GM21447 (cell line): ENCODE measurements around the gene ZNF564.
"Not testable (repeated sequence)": the region's sequence is repeated elsewhere in the genome, so short reads cannot be mapped to it uniquely, and the experiment has no call there.

ENCODE experiments used
- ATAC-seq: cut with Tn5 transposase; IDR thresholded peaks from one replicate; pipeline ENCODE4 v1.9.1; 2021; ENCODE audit not compliant: unreplicated experiment

ZNF564 gene

DNA sequence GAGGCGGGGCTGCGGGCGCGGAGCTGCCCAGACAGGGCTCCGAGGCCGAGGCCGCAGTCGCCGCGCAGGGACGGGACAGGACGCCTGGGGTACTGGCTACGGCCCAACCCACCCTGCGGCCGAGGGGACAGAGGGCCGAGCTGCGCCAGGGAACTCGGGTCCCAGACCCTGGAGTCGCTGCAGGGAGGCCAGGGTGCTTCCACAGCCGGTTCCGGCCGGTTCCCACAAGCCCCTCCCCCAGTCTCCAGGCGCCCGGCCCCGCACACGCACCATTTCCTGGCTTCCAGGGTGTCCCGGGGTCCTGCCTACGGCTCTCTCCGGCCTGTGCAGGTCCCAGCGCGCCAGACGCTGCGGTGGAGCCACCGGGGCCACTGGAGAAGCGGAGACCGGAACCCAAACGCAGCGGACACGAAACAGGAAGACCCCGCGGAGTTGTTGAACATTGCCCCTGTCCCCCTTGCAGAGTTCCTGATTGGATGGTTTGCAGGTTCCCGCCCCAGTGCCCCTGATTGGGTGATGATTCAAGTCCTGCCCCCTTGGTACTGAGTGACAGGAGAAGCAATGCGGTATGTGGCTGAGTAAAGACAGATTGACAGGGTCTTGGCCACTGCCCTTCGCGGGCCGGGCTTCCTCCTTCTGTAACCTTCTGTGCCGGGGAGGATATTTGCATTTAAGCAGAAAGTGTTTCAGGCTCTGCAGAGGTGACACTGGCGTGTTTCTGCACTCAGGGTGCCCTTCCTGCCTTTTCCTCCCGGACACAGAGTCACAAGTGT is at the start of gene ZNF564:
Gene ZNF564, minus strand, starts transcription at position 423 of the 773 bp plus-strand sequence. Its CDS starts 150 bp downstream, at position 273.
- ATAC-seq = peak; percentile 98

DNA sequence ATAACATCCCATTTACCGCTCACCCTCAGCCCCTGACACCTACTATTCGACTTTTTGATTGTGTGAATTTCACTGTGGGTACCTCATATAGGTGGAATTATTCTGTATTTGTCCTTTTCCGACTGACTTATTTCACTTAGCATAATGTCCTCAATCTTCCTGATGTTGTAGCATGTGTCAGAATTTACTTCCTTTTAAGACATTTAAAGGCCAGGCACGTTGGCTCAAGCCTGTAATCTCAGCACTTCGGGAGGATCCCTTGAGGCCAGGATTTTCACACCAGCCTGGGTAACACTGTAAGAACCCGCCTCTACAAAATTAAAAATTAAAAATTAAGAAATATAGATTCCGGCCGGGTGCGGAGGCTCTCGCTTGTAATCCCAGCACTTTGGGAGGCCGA is 46.3 kb upstream of the ZNF564 start:
- no peak for ATAC-seq

DNA sequence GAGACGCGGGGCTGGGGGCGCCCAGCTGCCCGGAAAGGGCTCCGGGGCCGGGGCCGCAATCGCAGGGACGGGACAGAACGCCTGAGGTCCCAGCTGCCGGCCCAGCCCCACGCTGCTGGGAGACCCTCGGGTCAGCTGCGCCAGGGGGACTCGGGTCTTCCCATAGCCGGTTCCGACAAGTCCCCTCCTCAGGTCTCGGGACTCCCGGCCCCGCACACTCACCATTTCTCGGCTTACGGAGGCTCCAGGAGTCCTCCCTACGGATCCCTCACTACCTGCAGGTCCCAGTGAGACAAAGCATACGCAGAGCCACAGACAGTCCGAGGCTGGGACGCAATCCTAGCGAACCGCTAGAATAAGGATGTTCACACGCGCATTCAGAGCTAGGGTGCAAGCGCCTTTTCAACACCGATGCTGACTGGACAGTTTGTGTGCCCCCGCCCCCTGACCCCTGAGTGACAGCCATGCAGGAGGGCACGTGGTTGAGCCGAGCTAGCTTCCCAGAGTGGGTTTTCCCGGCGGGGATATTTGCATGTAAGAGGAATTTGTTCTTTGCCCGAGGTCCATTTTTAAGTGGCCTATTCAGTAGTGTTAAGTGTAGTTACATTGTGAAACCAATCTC is 45.8 kb upstream of the ZNF564 start:
- no peak for ATAC-seq

DNA sequence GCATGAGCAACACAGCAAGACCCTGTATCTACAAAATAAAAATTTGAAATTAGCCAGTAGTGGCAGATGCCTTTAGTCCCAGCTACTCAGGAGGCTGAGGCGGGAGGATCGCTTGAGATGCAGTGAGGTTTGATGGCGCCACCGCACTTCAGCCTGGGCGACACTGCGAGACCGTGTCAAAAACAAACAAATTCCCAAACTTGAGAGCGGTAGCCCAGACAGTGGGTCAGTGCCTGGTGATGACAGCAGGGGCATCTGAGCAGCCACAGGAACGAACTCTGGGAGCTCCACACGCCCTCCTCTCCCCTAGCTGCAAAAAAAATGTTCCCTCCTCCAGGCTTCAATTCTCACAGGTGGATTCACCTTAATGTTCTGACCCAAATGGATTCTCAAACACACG is 45.2 kb upstream of the ZNF564 start:
- no peak for ATAC-seq

DNA sequence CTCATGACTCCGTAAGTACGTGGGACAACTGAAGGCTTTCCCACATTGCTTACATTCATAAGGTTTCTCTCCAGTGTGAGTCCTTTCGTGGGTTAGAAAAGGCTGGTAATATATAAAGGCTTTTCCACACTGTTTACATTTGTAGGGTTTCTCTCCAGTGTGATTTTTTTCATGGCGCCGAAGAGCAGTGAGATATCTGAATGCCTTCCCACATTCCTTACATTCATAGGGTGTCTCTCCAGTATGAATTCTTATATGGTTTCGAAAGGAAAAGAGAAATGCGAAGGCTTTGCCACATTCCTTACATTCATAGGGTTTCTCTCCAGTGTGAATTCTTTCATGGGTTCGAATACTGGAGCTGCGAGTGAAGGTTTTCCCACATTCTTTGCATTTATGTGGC is 29.8 kb upstream of the ZNF564 start:
- no peak for ATAC-seq

DNA sequence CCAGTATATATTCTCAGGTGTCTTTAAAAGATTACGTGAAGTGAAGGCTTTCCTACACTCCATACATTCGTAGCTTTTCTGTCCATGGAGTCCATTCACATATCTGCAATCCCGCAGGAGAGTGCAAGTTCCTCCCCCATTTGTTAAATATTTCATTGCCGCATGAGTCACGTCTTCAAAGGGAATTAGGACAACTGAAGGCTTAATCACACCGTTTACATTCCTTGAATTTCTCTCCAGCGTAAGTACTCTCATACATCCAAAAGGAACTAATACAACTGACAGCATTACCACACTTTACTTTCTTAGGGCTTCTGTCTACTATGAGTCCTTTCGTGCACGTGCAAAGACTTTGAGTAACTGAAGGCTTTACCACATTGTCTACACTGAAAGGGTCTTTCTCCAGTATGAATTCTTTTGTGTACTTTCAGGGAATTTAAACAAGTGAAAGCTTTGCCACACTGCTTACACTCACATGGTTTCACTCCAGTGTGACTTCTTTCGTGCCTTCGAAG is 29.0 kb upstream of the ZNF564 start:
- no peak for ATAC-seq

DNA sequence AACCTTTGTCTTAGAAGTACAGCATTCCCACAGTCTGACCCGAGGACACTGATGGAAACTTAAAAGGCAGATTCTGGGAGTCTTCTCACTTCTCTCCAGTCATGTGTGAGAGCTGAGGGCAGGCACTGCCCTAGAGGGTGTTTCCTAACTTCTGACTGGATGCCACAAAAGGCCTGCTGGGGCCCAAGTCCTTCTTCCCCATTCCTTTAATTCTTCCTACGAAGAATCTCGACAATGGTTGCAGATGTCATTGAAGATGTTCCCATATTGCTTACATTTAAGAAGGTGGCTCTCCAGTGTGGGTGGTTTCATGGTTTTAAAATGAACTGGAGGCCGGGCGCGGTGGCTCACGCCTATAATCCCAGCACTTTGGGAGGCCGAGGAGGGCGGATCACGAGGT is 27.4 kb upstream of the ZNF564 start:
- no peak for ATAC-seq

DNA sequence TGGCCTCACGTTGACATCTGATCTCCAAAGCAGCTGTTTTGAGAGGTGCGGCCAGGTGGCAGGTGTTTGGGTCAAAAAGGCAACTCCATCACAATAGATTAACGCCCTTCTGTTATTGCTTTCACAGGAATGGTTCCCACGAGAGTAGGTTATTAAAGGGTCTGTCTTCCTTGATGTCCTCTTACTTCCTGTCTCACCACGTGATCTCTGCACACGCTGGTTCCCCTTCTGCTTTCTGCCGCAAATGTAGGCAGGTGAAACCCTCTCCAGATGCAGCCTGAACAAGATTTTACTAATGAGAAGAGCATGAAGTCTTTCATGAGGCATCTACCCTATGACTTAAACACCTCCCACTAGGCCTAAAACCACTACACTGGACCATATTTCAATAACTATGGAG is 22.8 kb upstream of the ZNF564 start:
- ATAC-seq = no peak

DNA sequence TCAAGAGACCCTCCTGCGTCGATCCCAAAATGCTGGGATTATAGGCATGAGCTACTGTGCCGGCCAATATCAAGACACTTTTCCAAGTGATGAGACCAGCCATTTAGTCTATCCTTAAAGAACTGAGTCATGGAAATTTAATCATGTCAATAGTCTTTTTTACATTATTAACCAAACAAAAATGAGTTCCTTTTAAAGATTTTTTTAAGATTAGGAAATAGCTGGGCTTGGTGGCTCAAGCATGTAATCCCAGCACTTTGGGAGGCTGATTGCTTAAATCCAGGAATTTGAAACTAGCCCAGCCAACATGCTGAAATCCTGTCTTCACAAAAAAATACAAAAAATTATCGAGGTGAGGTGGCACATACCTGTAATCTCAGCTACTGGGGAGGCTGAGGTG is 16.7 kb upstream of the ZNF564 start:
- no peak for ATAC-seq

DNA sequence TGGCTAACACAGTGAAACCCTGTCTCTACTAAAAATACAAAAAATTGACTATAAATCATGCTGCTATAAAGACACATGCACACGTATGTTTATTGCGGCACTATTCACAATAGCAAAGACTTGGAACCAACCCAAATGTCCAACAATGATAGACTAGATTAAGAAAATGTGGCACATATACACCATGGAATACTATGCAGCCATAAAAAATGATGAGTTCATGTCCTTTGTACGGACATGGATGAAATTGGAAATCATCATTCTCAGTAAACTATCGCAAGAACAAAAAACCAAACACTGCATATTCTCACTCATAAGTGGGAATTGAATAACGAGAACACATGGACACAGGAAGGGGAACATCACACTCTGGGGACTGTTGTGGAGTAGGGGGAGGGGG is 15.1 kb upstream of the ZNF564 start:
- ATAC-seq = not testable (repeated sequence)

DNA sequence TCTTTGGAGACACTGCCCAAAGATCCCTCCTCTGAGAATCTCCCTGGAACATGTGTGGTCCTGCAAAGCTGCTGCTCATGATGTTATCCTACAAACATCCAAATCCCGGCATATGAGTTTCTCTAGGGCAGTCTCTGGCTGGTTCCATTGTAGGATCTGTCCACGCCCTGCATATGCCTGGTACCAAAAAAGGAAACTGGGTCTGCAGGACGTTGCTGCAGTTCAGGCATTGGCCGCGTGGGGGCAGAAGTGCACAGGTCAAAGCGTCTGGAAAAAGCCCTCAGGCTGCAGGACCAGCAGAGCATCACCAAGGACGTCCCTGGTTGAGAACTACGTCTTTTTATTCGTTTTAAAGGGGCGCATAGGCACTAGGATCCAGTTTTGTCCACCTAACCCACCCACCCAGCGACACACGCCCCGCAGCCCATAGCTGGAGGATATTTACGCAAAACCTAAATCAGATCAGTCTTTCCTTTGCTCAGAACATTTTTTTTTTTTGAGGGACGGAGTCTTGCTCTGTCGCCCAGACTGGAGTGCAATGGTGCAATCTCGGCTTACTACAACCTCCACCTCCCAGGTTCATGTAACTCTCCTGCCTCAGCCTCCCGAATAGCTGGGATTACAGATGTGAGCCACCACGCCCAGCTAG is 12.9 kb upstream of the ZNF564 start:
- no peak for ATAC-seq

DNA sequence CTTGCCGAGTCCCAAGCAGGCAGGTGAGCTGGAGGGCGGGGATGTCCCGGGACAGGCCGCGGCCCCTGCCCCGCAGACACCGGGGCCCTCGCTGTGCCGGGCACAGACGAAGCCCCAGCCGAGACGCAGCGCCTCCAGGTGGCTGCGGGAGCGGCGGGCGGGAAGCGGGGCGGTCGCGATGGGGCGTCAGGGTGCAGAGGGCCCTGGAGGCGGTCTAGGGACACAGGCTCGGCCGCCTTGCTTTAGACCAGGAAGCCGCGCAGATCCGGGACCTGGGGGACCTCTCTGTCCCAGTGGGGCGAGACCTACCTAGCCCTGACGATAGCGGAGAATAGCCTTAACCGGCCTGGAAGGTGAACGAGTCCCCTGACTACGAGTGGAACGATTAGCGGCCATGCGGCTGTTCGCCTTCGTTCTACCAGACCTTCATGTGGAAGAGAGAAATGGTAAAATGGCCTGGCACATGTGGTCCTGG is 4.2 kb upstream of the ZNF564 start:
- no peak for ATAC-seq

DNA sequence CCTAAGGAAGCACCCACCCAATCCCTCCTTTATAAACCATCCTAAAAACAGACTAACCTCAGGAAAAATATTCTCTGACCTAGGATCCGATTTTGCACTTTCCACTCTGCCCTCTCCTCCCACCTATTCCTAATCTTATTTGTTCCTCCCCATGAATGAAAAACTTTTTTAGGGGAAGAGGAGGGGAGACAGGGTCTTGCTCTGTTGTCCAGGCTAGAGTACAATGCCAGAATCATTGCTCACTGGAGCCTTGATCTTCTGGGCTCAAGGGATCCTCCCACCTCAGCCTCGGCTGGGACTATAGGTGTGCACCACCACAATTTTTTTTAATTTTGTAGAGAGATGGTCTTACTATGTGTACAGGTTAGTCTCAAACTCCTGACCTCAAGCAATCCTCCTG is 4.4 kb downstream of the ZNF564 start:
- no peak for ATAC-seq

DNA sequence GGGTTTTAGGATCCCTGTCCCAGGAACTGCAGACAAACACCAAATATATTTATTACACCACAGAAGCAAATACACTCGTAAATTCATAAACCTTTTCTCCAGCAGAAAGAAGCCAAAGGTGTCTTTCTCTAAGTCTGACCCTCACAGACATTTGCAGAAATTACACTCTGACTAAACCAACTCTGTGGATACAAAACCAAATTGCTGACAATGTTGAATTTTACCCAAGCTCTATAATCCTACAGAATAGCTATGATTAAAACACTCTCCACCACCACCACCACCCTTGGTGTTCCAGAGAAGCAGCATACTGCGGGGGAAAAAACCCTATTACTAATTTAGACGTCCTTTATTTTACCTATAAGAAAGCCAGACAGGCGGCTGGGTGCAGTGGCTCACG is 5.2 kb downstream of the ZNF564 start:
- ATAC-seq = no peak

DNA sequence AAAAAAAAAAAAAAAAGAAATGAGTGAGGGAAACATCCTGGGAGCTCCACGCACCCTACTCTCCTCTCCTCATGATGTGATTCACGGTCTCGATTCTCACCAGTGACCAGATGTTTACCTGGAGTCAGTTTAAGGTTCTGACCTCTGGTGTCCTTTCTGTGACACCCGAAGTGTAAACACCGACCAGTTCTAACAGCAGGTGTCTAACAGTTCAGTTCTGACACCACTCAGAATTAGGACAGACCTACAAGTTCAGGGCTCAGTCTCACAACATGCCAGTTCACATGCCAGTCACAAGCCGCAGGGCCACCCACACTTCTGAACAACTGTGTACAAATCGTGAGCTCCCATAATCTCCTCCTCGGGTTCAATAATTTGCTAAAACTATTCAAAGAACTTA is 6.0 kb downstream of the ZNF564 start:
- no peak for ATAC-seq

DNA sequence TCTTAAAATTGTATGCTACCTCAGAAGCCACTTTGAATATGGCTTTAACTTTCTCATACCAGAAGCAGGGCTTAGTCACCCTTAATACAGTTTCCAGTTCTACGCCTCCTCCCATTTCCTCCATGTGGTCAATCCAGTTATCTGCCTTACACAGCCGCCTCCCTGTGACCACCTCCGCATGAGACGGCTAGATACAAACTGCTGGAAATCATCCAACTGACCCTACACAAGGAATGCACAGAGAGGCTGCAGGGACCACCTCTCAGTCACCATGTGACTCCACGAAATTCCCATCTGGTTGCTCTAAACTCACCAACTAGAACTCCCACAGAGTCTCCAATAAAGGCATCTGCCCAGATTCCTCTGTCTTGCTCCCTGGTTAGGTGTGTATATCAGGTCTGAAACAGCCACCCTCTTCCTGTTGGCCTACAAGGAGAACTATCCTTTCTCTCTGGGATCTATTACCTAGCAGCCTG is 6.8 kb downstream of the ZNF564 start:
- ATAC-seq = no peak

DNA sequence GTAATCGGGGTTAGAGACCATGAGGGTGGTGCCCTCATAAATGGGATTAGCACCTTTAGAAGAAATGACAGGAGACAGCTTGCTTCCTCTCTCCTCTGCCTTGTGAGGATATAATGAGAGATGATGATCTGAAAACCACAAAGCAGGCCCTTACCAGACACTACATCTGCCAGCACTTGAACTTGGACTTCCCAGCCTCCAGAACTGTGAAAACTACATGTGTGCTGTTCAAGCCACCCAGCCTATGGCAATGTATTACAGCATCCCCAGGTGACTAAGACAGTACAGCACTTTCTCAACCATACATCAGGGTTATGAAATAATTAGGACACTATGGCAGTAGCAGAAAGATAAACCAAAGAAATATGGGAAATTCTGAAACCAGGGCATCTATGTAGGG is 7.4 kb downstream of the ZNF564 start:
- no peak for ATAC-seq

DNA sequence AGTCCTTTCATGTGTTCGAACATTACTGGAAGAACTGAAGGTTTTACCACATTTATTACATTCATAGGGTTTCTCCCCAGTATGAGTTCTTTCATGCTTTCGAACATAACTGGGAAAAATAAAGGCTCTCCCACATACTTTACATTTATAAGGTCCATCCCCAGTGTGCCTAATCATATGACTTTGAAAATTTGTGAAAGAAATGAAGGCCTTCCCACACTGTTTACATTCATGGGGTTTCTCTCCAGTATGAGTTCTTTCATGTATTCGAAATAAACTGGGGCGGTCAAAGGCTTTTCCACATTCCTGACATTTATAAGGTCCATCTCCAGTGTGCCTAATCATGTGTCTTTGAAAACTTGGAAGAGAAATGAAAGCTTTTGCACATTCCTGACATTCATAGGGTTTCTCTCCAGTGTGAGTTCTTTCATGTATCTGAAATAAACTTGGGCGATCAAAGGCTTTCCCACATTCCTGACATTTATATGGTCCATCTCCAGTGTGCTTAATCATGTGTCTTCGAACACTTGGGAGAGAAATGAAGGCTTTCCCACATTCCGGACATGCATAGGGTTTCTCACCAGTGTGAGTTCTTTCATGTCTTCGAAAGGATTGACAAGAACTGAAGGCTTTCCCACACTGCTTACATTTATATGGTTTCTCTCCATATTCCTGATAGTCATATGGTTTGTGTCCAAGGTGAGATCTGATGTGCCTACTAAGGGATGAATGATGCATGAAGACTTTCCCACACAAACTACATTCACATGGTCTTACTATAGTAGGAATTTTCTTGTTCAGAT is 24.0 kb downstream of the ZNF564 start:
- ATAC-seq = no peak

DNA sequence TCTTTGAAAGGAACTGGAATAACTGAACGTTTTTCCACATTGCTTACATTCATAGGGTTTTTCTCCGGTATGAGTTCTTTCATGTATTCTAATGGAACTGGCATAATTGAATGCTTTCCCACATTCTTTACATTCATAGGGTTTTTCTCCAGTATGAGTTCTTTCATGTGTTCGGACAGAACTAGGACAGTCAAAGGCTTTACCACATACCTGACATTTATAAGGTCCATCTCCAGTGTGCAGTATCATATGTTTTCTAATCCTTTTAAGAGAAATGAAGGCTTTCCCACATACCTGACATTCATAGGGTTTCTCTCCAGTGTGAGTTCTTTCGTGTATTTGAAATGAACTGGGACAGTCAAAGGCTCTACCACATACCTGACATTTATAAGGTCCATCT is 24.7 kb downstream of the ZNF564 start:
- ATAC-seq = no peak

DNA sequence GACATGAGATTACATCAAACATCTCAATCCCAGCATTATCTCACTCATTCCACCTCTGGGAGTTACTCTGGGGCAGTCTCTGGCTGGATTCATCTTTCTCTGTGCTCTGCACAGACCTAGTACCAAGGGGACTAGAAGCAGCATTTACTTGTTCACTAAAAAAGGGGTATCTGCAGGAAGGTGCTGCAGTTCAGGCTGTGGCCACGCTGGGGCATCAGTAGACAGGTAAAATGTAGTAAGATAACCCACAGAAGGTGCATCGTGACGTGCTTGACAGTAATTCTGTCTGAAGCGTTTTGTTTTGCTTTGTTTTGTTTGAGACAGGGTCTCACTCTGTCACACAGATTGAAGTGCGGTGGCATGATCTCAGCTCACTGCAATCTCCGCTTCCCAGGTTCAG is 29.3 kb downstream of the ZNF564 start:
- no peak for ATAC-seq

DNA sequence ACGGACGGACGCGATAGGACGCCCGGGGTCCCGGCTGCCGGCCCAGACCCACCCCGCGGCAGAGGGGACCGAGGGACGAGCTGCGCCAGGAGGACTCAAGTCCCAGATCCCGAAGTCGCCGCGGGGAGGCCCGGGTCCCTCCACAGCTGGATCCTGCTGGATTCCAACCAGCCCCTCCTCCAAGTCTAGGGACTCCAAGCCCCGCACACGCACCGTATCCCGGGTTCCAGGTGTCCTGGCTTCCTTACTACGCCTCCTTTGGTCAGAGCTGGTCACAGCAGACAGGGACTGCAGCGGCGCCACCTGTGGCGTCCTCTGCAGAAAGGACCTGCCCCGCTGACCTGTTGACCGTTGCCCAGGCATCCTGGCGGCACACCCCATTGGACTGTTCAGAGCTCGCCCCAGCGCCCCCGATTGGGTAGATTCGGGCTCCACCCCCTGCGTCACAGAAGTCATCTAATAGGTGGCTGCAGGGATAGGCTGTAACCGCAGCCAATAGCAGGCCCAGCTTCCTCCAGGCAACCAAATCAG is 37.7 kb downstream of the ZNF564 start:
- ATAC-seq = no peak
